IPS-20b (cell line): Measurements from ENCODE around the gene FBXW4.

Experiments used
- H3K27ac ChIP-seq: one replicate; pipeline ENCODE4 v1.5.1; 2013; ENCODE audit warnings: low read length
- H3K27me3 ChIP-seq: 2 replicates; pipeline ENCODE4 v1.6.1; 2013; ENCODE audit warnings: mild to moderate bottlenecking, low read length, inconsistent platforms; ENCODE audit not compliant: insufficient read depth
- H3K36me3 ChIP-seq: 2 replicates; pipeline ENCODE4 v1.6.1; 2013; ENCODE audit warnings: low read depth, mild to moderate bottlenecking, inconsistent platforms, low read length, moderate library complexity; ENCODE audit not compliant: insufficient read depth
- H3K4me1 ChIP-seq: 2 replicates; pipeline ENCODE4 v1.6.1; 2013; ENCODE audit warnings: mild to moderate bottlenecking, control low read depth, inconsistent platforms, low read length, moderate library complexity; ENCODE audit not compliant: insufficient read depth
- H3K4me3 ChIP-seq: 2 replicates; pipeline ENCODE4 v1.5.1; 2013; ENCODE audit warnings: mild to moderate bottlenecking, low read length, inconsistent platforms
- H3K9ac ChIP-seq: 2 replicates; pipeline ENCODE4 v1.6.1; 2013; ENCODE audit warnings: low read depth, mild to moderate bottlenecking, inconsistent platforms, low read length, moderate library complexity
- H3K9me3 ChIP-seq: 2 replicates; pipeline ENCODE4 v1.6.1; 2013; ENCODE audit warnings: mild to moderate bottlenecking, low read depth, low read length, inconsistent platforms; ENCODE audit not compliant: insufficient read depth

Gene FBXW4

GRCh38 chr10:101718690-101719275 is 23.8 kb upstream of the FBXW4 start:
- H3K9me3 ChIP-seq: no peaks in the 10 kb centered on the region
- no peak overlapping the region for H3K9ac ChIP-seq
- no peaks in the 10 kb centered on the region for H3K36me3 ChIP-seq
- no peaks in the 10 kb centered on the region for H3K4me1 ChIP-seq
- no peaks in the 10 kb centered on the region for H3K27me3 ChIP-seq
- no peak overlapping the region for H3K27ac ChIP-seq
- H3K4me3 ChIP-seq: no peak overlapping the region

GRCh38 chr10:101716891-101717659 is 22.1 kb upstream of the FBXW4 start:
- no peak overlapping the region for H3K27ac ChIP-seq
- no peaks in the 10 kb centered on the region for H3K9me3 ChIP-seq
- no peaks in the 10 kb centered on the region for H3K4me1 ChIP-seq
- no peaks in the 10 kb centered on the region for H3K36me3 ChIP-seq
- no peaks in the 10 kb centered on the region for H3K27me3 ChIP-seq
- no peak overlapping the region for H3K4me3 ChIP-seq
- no peak overlapping the region for H3K9ac ChIP-seq

DNA sequence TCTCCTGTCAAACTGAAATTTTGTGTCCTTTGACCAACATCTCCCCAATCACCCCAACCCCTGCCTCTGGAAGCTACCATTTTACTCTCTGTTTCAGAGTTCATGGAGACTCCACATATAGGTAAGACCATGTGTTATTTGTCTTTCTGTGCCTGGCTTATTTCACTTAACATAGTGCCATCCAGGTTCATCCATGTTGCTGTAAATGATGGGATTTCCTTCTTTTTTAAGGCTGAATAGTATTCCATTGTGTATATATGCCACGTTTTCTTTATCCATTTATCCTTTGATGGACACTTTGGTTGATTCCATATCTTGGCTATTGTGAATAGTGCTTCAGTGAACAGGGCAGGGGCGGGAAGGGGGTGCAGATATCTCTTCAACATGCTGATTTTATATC is 18.0 kb upstream of the FBXW4 start:
- no peaks in the 10 kb centered on the region for H3K36me3 ChIP-seq
- H3K4me3 ChIP-seq: no peak overlapping the region
- peaks cover 9% of the 10 kb centered on the region; the same call in 1 of the 2 replicates for H3K27me3 ChIP-seq
- H3K9ac ChIP-seq: no peak overlapping the region
- no peaks in the 10 kb centered on the region for H3K9me3 ChIP-seq
- H3K27ac ChIP-seq: no peak overlapping the region
- peaks cover 10% of the 10 kb centered on the region for H3K4me1 ChIP-seq

DNA sequence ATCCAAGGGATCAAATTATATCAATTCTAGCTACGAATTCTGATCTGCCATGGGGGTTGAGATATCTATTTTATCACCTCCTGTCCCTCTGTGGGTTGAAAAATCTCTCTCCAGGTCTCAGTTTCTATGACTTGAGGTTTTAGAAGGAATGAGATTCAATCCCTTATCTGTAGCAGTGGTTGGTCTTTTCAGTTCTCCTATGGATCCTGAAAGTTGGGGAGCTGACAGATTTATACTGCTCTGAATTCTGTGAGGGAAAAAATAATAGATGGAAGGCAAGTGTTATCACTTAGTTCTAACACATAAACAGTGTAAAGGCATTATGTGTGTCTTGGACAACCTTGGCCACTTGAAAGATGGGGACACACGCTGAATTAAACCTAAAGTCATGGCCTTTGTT is 15.8 kb upstream of the FBXW4 start:
- H3K4me1 ChIP-seq: peaks cover 10% of the 10 kb centered on the region
- H3K27ac ChIP-seq: no peak overlapping the region
- H3K9ac ChIP-seq: no peak overlapping the region
- H3K9me3 ChIP-seq: no peaks in the 10 kb centered on the region
- H3K36me3 ChIP-seq: no peaks in the 10 kb centered on the region
- no peak overlapping the region for H3K4me3 ChIP-seq
- peaks cover 9% of the 10 kb centered on the region; the same call in 1 of the 2 replicates for H3K27me3 ChIP-seq

- H3K4me3 ChIP-seq: no peak overlapping the region
- H3K27ac ChIP-seq: no peak overlapping the region
- peaks cover 10% of the 10 kb centered on the region for H3K4me1 ChIP-seq
Observed at GRCh38 chr10:101710059-101710695, 15.2 kb upstream of the FBXW4 start.

DNA sequence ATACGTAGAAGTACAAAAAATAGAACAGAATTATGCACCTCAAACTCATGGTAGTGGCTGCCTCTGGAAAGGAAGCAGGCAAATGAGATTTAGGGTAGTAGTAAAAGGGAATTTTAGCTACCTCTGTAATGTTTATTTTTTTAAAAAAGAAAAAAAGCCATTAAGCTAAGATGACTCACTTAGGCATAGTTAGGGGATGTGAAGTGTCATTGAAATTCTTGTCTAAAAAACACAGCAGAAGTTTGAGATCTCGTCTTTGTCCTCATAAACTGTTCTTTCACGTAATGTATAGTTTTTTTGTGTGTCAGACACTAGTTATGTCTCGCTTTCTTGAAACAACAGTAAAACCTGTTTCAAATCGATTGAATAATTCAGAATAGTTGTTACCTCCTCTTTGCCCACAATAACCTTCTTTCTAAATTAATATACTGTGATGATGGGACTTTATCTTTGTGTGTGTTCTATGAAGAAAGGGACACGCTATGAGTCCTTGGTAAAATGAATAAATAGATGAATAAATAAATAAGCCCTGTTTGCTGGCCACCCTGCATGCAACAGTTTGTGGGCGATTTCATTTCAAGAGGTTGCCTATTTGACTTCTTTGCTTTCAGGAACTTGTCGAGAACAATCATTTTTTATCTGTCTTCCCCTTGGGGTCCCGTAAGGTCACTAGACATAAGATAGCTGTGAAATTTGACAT is 14.5 kb upstream of the FBXW4 start:
- H3K27ac ChIP-seq: no peak overlapping the region
- H3K4me3 ChIP-seq: no peak overlapping the region

More at GRCh38 chr10:101710059-101710695, 15.2 kb upstream of the FBXW4 start:
- no peaks in the 10 kb centered on the region for H3K36me3 ChIP-seq
- no peaks in the 10 kb centered on the region for H3K9me3 ChIP-seq
- no peak overlapping the region for H3K9ac ChIP-seq
- peaks cover 9% of the 10 kb centered on the region; the same call in 1 of the 2 replicates for H3K27me3 ChIP-seq

DNA sequence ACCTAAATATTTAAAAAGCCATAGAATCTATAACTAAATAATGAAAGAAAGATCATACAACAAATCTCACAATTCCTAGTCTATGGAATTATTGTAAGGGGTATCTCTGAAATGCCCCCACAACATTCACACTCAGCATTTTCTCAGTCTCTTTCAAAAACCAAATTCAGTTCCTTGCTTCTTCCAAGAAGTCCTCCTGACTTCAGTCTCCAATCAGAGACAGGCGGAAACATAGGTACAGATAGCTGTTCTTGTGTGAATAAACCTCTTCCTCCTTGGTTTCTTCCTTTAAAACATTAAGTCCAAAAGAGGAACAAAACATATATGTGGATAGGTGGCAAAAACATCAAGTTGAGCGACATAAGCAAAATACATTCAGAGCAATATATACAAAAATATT is 13.9 kb upstream of the FBXW4 start:
- Histone ChIP-seq H3K9ac (no peak overlapping the region), H3K27me3 (peaks cover 9% of the 10 kb centered on the region; the same call in 1 of the 2 replicates), H3K4me1 (peaks cover 10% of the 10 kb centered on the region), H3K36me3 (no peaks in the 10 kb centered on the region), H3K9me3 (no peaks in the 10 kb centered on the region), H3K27ac (no peak overlapping the region), H3K4me3 (no peak overlapping the region)

More for the DNA sequence above, 14.5 kb upstream of the FBXW4 start:
- Histone ChIP-seq H3K4me1 (peaks cover 10% of the 10 kb centered on the region), H3K27me3 (peaks cover 9% of the 10 kb centered on the region; the same call in 1 of the 2 replicates), H3K36me3 (no peaks in the 10 kb centered on the region), H3K9ac (no peak overlapping the region), H3K9me3 (no peaks in the 10 kb centered on the region)

- Histone ChIP-seq H3K27ac (no peak overlapping the region), H3K36me3 (no peaks in the 10 kb centered on the region), H3K27me3 (peaks cover 9% of the 10 kb centered on the region; the same call in 1 of the 2 replicates)
Observed at GRCh38 chr10:101708073-101708472, 13.1 kb upstream of the FBXW4 start.

GRCh38 chr10:101704331-101704730 is 9.4 kb upstream of the FBXW4 start:
- H3K27ac ChIP-seq: no peak overlapping the region
- no peaks in the 10 kb centered on the region for H3K36me3 ChIP-seq
- H3K9ac ChIP-seq: no peak overlapping the region

More at GRCh38 chr10:101708073-101708472, 13.1 kb upstream of the FBXW4 start:
- Histone ChIP-seq H3K4me1 (peaks cover 10% of the 10 kb centered on the region), H3K4me3 (no peak overlapping the region), H3K9ac (no peak overlapping the region), H3K9me3 (no peaks in the 10 kb centered on the region)

GRCh38 chr10:101696632-101697031 is 1.7 kb upstream of the FBXW4 start:
- Histone ChIP-seq H3K4me1 (peaks cover 6% of the 10 kb centered on the region; the same call in 1 of the 2 replicates), H3K36me3 (no peaks in the 10 kb centered on the region), H3K4me3 (no peak overlapping the region), H3K27me3 (peaks cover 6% of the 10 kb centered on the region), H3K27ac (no peak overlapping the region), H3K9me3 (no peaks in the 10 kb centered on the region), H3K9ac (no peak overlapping the region)

More at GRCh38 chr10:101704331-101704730, 9.4 kb upstream of the FBXW4 start:
- H3K9me3 ChIP-seq: no peaks in the 10 kb centered on the region
- H3K4me1 ChIP-seq: no peaks in the 10 kb centered on the region
- no peaks in the 10 kb centered on the region; the same call in 1 of the 2 replicates for H3K27me3 ChIP-seq
- no peak overlapping the region for H3K4me3 ChIP-seq

DNA sequence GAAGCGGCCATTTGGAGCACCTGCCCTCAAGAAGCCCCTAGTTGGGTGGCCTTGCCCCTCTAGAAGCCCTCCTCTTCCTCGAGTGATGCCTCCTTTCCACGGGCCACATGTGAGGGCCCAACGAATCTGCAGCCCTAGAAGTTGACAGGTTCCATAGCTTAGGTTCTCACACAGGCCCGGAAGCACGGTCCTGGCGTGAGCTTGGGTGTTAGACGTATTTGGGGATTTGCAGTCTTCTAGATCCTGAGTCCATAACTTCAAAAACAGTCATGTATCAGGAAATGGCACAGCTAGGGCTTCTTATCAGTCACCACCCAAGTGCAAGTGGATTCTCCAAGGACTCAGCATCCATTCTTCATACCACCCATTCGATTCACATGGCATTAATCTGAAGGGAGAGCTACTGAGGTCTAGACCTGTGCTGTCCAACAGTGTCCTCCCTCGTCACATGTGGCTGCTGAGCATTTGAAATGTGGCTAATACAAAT is 477 bp upstream of the FBXW4 start:
- Histone ChIP-seq H3K27me3 (peaks cover 6% of the 10 kb centered on the region), H3K27ac (no peak overlapping the region), H3K9me3 (no peaks in the 10 kb centered on the region), H3K4me3 (peak overlapping the region; percentile 78), H3K4me1 (peaks cover 6% of the 10 kb centered on the region; the same call in 1 of the 2 replicates), H3K9ac (peak overlapping the region; percentile 76; the same call in 1 of the 2 replicates), H3K36me3 (no peaks in the 10 kb centered on the region)
